Endothelial cell of umbilical vein (primary cell): Measurements from ENCODE around the gene C15orf61. TPM values are rescaled to one million over a fixed set of nuclear protein-coding genes. Genes with fewer than 3 reads are reported as not detected.

Experiments
- BruUV-seq: library from RNA; stranded (reverse); fragments of 400-500 nt; replicated peaks from 2 replicates; lab custom pipeline; 2021; lab: Mats Ljungman, UMichigan
- CTCF ChIA-PET: fragments of 300-600, 350-600 bp; sonication (Branson Sonifier 250); formaldehyde crosslinking; loops from one replicate; lab custom pipeline; 2021; ENCODE audit warnings: antibody characterized with exemption, inconsistent platforms; lab: Charles Lee
- POLR2A ChIA-PET: fragments of 300-600, 350-600 bp; sonication (Branson Sonifier 250); formaldehyde crosslinking; loops from one replicate; lab custom pipeline; 2021; ENCODE audit warnings: antibody characterized with exemption, inconsistent platforms; lab: Charles Lee
- DNase-seq: peaks from one replicate; pipeline ENCODE4 v3.0.0-alpha.2; 2011; ENCODE audit warnings: low read depth, low spot score
- FAIRE-seq: peaks from 2 replicates; lab custom pipeline; 2011; peaks lifted over from hg19 to GRCh38; lab: Jason Lieb, UNC
- H2AFZ ChIP-seq: 2 replicates; pipeline ENCODE4 v1.6.0; 2012; ENCODE audit warnings: low read depth, low read length, control low read depth, inconsistent platforms
- H3K27ac ChIP-seq: 2 replicates; pipeline ENCODE4 v1.5.1; 2011; ENCODE audit warnings: low read depth, mild to moderate bottlenecking, control low read depth, low read length, moderate library complexity; ENCODE audit not compliant: insufficient read depth
- H3K27me3 ChIP-seq, 2 experiments: 2 replicates each; pipeline versions ENCODE4 v1.6.0 to v1.6.1; 2011; ENCODE audit warnings: low read length in 2 of 2, mixed read lengths in 1 of 2; ENCODE audit not compliant: control insufficient read depth in 2 of 2, insufficient read depth in 2 of 2
- H3K36me3 ChIP-seq, 2 experiments: 2 replicates in 1 of 2; 3 replicates in 1 of 2; pipeline ENCODE4 v1.5.1; 2011; ENCODE audit warnings: low read length in 2 of 2, mild to moderate bottlenecking in 1 of 2, moderate library complexity in 1 of 2; ENCODE audit not compliant: control insufficient read depth in 2 of 2, insufficient read depth in 2 of 2; ENCODE audit errors: extremely low read depth in 1 of 2
- H3K4me1 ChIP-seq: 3 replicates; pipeline ENCODE4 v1.5.1; 2011; ENCODE audit warnings: mild to moderate bottlenecking, low read length; ENCODE audit not compliant: control insufficient read depth, insufficient read depth; ENCODE audit errors: extremely low read depth
- H3K4me2 ChIP-seq: 2 replicates; pipeline ENCODE4 v1.6.1; 2011; ENCODE audit warnings: low read length, control low read depth, mixed read lengths; ENCODE audit not compliant: insufficient read depth
- H3K4me3 ChIP-seq, 3 experiments: fragments of 200-600 bp in 1 of 3; sonication (generic), shearing (Covaris generic) in 1 of 3; replicated peaks in 1 of 3; 2 replicates each; pipeline ENCODE4 v1.5.1; 2011 to 2016; ENCODE audit warnings: control low read depth in 3 of 3, low read length in 3 of 3, mild to moderate bottlenecking in 2 of 3, inconsistent platforms in 1 of 3, low read depth in 1 of 3, moderate library complexity in 1 of 3; ENCODE audit not compliant: insufficient read depth in 1 of 3
- H3K79me2 ChIP-seq: 2 replicates; pipeline ENCODE4 v1.6.0; 2012; ENCODE audit warnings: low read length, inconsistent platforms; ENCODE audit not compliant: control insufficient read depth, insufficient read depth
- H3K9ac ChIP-seq: replicated peaks from 2 replicates; pipeline ENCODE3; 2011; ENCODE audit warnings: low read length, control low read depth; ENCODE audit not compliant: insufficient read depth; ENCODE audit errors: extremely low read depth
- H3K9me1 ChIP-seq: replicated peaks from 3 replicates; pipeline ENCODE4 v1.6.0; 2011; ENCODE audit warnings: mild to moderate bottlenecking, low read length; ENCODE audit not compliant: control insufficient read depth, insufficient read depth; ENCODE audit errors: extremely low read depth
- H3K9me3 ChIP-seq: replicated peaks from 2 replicates; pipeline ENCODE4 v1.5.1; 2012; ENCODE audit warnings: low read length, inconsistent platforms; ENCODE audit not compliant: control insufficient read depth, insufficient read depth
- H4K20me1 ChIP-seq: replicated peaks from 2 replicates; pipeline ENCODE3; 2011; ENCODE audit warnings: mild to moderate bottlenecking, low read length; ENCODE audit not compliant: control insufficient read depth, insufficient read depth; ENCODE audit errors: extremely low read depth
- EZH2 ChIP-seq: IDR thresholded peaks from 2 replicates; pipeline ENCODE4 v1.6.1; 2012; ENCODE audit warnings: borderline replicate concordance, low read depth, mild to moderate bottlenecking, moderate library complexity, low read length, inconsistent platforms; ENCODE audit not compliant: severe bottlenecking
- FOS ChIP-seq: IDR thresholded peaks from 2 replicates; pipeline ENCODE4 v1.6.1; 2011; ENCODE audit warnings: mild to moderate bottlenecking, low read length, moderate library complexity, borderline replicate concordance; ENCODE audit not compliant: insufficient read depth
- JUN ChIP-seq: IDR thresholded peaks from 2 replicates; pipeline ENCODE4 v1.6.1; 2011; ENCODE audit warnings: borderline replicate concordance, low read depth; ENCODE audit not compliant: insufficient read length, insufficient read depth
- MAX ChIP-seq: IDR thresholded peaks from 2 replicates; pipeline ENCODE4 v1.6.1; 2011; ENCODE audit not compliant: insufficient read depth, insufficient read length
- MYC ChIP-seq: IDR thresholded peaks from one replicate; pipeline ENCODE4 v1.6.1; 2011; ENCODE audit warnings: mild to moderate bottlenecking, low read depth, low read length
- POLR2AphosphoS5 ChIP-seq: IDR thresholded peaks from 2 replicates; pipeline ENCODE4 v1.6.1; 2012; ENCODE audit warnings: low read depth, mild to moderate bottlenecking, control low read depth, low read length, moderate library complexity; ENCODE audit not compliant: insufficient read depth
- dilution Hi-C: fragments of 300-500 bp; cut with MboI; formaldehyde crosslinking; loops from one replicate; pipeline ENCODE4 v1.15.0; 2019; ENCODE audit warnings: low sequenced_read_pairs; ENCODE audit not compliant: extremely low pct_ligation_motif_present
- intact Hi-C: fragments of 100-400 bp; cut with micrococcal nuclease; formaldehyde crosslinking; loops from one replicate; pipeline ENCODE4 v1.10.0; 2022
- polyA plus RNA-seq, 4 experiments: library from polyadenylated mRNA; depleted of rRNA in 3 of 4; stranded (reverse) in 3 of 4; unstranded in 1 of 4; fragments of >200 nt; gene quantifications; 2 replicates each; pipeline versions ENCODE4 v1.2.1 to v1.2.3, GENCODE V29; 2011 to 2012; ENCODE audit warnings: missing spikeins in 1 of 4
- total RNA-seq: library from RNA; stranded (reverse); gene quantifications from 2 replicates; pipeline ENCODE4 v1.2.3, GENCODE V29; 2021
- TF ChIP-seq, protein P1 (sequence below), 2 donors: IDR thresholded peaks; 1 replicate in 1 of 2; 2 replicates in 1 of 2; pipeline ENCODE4 v1.5.1; 2011; ENCODE audit warnings: low read length in 2 of 2, mild to moderate bottlenecking in 2 of 2, moderate library complexity in 2 of 2, control low read depth in 1 of 2, inconsistent platforms in 1 of 2, low read depth in 1 of 2; ENCODE audit not compliant: insufficient read depth in 1 of 2; ENCODE audit errors: extremely low read depth in 1 of 2

Gene C15orf61
- total and polyA plus RNA-seq, 2 donors (not counting 3 experiments of a cell fraction or from before 2014, with no cell fraction given) = 3.2 to 4.1 TPM

DNA sequence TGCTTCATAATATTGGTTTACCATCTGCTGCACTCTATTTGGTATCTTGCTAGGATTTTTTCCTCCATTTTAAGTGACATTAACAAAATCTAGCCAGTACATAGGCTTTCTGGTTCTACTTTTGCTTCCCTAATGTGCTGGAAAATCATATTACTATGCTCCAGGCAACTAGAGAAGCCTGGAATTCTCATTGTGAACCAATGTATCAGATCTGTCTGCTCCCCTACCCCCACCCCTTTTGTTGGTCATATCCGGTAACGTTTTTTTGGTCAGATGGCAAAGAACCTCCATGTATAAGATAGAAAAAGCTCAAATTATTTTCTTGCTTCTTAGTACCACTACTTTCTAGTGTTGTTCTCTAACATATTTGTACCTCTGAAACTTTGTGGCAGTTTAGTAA is 38.6 kb downstream of the C15orf61 start:
- no peaks in the 10 kb centered on the region for H4K20me1 ChIP-seq
- FAIRE-seq = no peak
- no peak overlapping the region for H3K4me2 ChIP-seq
- no peak overlapping the region for H3K27ac ChIP-seq
- intact Hi-C loops = no loop called here
- H3K36me3 ChIP-seq = no peaks in the 10 kb centered on the region
- no peak overlapping the region for H3K9ac ChIP-seq
- no peaks in the 10 kb centered on the region for H3K9me3 ChIP-seq
- H3K4me1 ChIP-seq = no peaks in the 10 kb centered on the region
- ChIA-PET POLR2A (no interaction called here), CTCF (no interaction called here)
- H3K27me3 ChIP-seq = no peaks in the 10 kb centered on the region
- no TSS peak for BruUV-seq
- no peak for DNase-seq
- TF ChIP-seq FOS (no peak), POLR2AphosphoS5 (no peak), MAX (no peak), JUN (no peak), MYC (no peak), EZH2 (no peak)
- TF ChIP-seq, protein P1, sequence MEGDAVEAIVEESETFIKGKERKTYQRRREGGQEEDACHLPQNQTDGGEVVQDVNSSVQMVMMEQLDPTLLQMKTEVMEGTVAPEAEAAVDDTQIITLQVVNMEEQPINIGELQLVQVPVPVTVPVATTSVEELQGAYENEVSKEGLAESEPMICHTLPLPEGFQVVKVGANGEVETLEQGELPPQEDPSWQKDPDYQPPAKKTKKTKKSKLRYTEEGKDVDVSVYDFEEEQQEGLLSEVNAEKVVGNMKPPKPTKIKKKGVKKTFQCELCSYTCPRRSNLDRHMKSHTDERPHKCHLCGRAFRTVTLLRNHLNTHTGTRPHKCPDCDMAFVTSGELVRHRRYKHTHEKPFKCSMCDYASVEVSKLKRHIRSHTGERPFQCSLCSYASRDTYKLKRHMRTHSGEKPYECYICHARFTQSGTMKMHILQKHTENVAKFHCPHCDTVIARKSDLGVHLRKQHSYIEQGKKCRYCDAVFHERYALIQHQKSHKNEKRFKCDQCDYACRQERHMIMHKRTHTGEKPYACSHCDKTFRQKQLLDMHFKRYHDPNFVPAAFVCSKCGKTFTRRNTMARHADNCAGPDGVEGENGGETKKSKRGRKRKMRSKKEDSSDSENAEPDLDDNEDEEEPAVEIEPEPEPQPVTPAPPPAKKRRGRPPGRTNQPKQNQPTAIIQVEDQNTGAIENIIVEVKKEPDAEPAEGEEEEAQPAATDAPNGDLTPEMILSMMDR (IDR thresholded peaks at IDR 0.05; ENCODE audit: extremely low read depth in 1 of 2, insufficient read depth in 1 of 2, low read depth in 1 of 2, low read length in 2 of 2) = no peak
- H3K4me3 ChIP-seq = no peak overlapping the region
- H2AFZ ChIP-seq = no peak overlapping the region
- dilution Hi-C loops = no loop called here
- no peaks in the 10 kb centered on the region for H3K9me1 ChIP-seq
- no peaks in the 10 kb centered on the region for H3K79me2 ChIP-seq
